ENCODE results near the gene DST.

Gene DST

DNA sequence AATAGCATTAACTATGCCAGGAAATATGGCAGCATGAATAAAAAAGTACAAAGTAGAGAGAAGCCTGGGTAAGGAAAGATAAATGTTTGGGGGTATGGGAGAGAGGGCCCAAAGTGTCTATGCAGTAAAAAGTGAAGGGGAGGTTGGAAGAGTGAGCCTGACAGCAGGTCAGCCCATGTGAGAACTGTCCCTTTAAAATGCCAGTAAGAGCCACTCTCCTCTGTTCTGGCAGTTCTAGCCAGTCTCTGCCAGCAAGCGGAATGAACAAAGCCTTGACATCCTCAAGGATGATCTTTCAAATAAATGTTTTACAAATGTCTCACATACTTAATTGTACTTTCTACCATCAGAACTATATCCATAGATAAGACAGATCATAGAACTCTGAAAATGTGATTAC, 164.5 kb downstream of the DST start:
- DNase-seq = no peak

DNA sequence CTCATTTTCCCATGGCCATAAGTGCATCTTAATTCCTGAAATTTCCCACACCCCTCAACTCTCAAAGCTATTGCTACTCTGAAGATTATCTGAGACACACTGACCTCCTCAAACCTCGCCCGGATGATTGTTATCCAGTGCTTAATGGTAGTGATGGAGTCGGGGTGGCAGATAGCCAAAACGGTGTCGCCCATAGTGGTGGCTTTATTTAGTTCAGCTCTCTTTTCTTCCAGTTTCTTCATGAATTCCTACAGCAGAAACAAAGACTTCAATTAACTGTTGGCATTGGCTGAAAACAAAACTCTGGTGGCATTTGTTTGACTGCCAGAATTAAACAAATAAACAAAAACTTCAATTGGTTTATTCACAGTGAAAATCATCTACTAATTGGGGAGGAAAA, 165.4 kb downstream of the DST start:
- DNase-seq = no peak

DNA sequence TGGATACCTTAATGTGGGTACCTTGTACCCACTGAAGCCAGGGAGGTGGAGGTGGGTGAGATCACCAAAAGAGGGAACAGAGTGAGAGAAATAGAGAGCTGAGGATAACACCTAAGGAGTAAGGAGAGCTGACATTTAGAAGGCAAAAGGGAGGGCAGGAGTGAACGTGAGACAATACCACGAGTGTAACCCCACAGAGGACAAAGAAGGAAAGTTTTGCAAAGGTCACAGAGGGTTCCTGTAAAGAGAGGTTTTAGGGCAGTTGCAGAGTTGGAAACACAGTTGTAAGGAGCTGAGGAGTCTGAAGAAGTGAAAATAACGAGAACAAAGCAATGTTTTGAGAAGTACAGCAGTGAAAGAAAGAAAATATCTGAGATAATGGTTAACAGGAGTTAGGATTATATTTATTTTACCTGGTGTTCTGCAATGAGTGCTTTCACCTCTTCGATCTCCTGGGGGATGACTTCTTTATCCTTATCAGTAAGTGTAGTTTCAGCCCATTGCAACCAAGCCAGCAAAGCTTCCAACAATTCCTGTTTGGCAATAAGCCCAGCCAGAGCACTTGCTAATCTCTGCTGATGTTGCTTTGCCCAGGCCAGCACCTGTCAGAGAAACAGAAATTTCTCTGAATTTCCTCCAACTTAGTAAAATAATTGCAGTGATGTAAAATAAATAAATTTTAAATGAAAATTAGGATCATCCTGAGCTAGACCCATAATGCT, 166.8 kb downstream of the DST start:
- DNase-seq = no peak

DNA sequence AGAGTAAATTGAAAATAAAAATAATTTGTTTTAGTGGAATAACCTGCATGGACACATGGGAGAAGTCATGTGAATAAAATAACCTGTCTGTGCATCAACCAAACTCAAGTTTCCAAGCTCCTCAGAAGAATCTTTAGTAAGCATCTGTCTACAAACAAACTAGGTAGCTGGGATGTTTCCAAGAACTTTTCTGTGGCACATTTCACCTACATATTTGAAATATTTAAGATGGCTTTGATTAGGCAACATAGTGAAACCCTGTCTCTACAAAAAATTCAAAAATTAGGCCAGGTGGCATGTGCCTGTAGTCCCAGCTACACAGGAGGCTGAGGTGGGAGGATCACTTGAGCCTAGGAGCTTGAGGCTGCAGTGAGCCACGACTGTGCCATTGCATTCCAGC, 168.2 kb downstream of the DST start:
- DNase-seq = no peak

DNA sequence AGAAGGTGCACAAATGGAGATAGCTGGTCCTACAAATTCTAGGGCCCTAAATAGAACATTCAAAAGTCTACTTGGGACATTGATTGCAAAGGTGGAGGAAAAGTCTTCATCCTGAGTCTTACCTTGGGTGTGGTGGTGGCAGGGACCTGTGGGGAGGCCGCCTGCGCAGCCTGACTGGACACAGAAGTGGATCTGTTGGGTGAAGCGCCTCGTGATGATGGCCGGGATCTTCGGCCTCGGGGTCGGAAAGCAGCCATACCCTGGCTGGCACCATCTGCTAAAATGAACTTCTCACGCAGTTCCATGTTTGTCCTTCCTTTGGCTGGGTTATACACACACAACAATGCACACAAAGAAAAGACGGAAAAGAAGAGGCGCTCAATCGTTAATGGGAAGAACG, 179.2 kb downstream of the DST start:
- DNase-seq = no peak

DNA sequence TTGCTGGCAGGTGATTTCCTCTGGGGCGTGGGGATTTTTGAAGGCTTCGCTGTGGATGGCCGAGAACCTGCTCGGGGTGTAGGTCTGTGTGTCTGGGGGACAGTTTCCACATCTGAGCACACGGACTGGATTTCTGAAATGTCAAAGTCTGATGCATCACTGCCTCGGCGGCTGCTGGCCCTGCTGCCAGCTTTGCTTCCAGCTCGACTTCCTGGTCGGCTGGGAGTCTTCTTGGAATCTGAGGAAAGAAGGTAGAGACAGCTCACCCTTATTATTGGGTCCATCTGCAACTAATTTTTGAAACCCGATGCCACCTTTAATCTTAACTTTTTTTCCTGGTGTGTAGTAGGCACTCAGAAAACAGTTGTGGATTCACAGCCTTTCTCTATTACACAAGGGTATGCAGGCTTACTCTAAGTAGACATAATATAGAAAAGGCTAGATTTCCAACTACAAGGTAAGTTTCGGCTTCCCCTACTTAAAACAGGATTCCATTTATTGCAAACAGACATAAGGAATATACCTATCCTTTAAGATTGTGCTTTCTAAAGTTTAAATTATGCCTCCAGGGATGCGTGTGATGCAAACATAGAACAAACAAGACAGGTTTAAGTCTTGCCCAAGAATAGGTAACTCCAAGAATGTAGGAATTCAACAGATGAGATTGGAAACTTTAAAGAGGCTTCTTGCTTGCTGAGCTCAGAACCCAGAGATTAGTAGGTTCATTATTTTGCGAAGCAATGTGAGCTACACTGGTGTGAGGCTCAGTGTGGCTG, 183.5 kb downstream of the DST start:
- DNase-seq = no peak

DNA sequence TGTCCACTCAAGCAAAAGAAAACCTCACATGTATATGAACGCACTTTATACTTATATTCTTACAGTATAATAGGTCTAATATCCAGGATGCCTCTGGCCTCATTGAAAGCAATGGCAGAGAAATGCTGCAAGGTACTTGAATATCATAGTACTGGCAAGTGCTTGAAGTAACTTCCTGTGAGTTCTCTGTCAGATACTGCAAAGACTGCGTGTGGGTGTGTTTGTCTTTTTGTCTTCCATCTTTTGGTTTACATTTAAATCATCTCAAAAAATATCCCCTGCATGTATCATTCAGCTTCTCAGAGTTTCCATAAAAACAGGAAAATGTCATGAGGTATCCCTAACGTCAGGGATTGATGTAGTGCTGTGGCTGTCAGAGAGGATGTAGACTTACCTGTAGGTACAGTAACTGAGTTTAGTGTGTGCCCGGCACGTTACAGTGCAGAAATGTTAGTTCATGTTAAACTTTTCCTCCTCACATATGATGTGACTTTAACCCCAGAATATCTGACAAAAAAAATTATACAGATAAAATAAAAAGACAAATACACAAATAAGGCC, 184.3 kb downstream of the DST start:
- no peak for DNase-seq

DNA sequence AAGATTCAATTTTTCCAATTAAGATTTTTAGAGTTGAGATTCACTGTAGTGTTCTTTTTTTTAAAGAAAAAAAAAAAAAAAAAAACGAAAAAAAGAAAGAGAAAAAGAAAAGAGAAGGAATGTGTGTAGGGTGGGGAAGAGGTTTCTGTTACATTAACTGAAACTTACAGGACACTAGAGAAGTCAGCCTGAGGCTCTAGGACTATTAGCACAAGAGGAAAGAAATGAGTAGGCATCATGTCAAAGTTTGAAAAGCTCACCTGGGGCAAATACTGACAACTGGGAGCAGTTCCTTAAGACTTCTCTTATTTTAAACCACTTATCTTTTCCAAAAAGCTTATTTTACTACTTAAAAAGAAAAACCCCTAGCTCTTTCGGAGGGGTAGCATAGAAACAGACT, 185.9 kb downstream of the DST start:
- DNase-seq = no peak

DNA sequence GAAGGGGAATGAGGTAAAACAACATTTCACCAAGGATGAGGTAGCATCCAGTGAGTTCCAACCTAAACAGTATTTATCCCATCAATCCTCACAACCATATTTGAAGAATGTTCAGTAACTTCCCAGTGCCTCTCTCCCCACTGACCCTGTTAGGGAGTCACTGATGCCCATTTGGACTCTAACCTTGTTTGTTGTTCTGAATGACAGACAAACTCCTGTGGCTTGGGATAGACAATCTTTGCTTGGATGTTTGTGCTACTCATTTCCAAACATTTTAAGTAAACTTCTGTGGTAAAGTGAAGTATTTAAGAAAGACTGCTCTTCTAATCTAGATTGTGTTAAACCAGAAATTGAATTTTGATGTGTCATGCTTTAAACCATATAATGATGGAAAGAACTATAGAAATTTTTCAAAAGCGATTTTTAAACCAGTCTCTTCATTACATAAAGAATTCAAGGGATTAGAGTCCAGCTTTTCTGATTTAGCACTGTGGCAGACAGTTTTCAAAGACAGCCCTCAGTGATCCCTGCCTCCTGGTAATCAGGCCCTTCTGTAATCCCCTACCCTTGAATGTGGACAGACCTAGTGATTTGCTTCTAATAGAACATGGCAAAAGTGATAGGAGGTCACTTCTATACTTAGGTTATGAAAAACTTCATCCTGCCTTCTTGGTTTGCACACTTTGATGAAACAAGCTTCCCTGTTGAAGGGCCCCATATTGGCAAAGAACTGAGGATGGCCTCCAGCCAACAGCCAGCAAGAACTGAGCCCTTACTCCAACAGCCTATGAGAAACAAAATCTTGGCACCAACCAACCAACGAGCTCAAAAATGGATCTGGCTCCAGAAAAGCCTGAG, 191.6 kb downstream of the DST start:
- DNase-seq = no peak

DNA sequence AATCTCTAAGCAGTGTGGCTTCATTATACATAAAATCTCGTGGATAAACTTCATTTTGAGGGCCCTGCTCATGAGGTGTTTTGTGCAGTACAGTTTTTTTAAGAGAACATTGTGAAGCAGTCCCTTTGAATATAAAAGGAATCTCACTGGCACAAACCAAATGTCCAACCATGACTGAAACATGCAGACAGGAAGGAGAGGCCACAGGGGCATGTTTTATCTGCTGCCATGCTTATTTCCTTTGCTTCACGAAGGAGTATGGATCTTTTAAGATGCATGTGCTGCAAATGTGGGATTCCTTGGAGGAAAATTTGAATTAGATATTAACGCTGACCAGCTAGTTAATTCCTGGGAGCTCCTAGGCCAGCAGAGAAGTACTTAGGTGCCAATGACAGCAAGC, 192.3 kb downstream of the DST start:
- no peak for DNase-seq

DNA sequence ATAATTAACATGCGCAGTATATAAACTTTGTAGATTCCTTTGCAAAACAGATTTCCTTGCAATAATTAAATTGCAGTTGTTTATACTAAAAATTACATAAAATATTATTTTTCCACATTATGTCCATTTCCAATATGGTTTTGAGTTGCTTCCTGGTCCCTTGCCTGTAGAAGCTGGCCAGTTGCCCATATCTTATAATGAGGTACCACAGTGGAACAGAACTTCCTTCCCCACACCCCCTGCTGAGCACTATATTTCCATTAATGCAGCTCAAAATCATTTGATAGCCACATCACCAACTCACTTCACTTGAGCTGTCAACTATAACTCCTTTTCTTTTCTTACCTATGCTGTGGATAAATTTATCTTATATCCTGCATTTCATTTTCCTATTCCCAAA, 194.6 kb downstream of the DST start:
- DNase-seq = no peak

DNA sequence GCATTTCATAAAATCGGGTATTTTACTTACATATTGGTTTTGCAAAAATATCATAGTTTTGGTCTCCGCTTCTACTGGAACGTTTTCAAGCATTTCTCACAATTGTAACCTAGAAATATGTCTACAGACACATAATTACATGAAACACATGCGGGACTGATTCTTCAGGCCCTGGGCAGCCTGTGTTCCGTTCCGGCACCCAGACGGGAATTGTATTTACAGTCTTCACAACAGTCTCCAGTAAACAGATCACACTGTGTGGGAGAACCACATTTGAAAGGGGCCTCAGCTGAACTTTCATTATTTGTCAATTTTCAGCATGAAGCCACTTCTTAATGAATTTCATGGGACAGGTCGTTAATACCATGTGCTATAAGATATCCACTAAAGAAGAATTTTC, 196.9 kb downstream of the DST start:
- no peak for DNase-seq

DNA sequence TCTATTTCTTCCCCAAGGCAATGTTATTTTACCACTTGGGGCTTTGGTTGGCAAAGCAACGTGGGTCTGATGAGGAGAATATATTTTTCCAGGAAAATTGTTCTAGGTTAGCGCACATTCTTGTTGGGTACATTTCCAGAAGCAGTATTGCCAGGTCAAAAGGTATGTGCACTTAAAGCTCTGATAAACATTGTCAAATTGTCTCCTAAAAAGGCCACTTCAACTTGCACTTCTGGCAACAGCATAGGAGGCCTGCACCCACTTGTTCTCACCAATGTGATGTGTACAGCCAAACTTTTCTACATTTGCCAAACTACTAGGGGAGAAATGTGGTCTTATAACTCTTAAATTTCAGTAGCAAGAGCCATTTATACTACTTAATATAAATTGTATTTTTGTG, 197.8 kb downstream of the DST start:
- DNase-seq = no peak

DNA sequence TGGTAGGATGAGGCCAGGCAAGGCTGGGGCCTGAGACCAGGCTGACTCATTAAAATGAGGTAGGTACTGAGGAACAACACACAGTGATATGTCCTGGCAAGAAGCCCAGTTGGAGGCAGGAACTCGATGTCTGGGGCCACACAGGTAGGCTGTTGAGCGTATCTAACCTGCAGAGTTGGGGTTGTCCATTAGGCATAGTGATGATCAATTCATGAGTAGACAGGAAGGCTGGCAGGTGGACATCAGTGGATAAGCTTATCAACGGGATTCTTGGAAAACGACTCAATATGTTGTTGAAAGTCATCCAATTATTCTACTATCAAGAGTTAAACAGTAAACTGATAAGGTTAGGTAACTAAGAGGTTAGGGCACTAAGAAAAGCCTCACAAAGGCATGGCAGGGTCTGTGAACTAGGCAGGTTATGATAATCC, 202.1 kb downstream of the DST start:
- no peak for DNase-seq

DNA sequence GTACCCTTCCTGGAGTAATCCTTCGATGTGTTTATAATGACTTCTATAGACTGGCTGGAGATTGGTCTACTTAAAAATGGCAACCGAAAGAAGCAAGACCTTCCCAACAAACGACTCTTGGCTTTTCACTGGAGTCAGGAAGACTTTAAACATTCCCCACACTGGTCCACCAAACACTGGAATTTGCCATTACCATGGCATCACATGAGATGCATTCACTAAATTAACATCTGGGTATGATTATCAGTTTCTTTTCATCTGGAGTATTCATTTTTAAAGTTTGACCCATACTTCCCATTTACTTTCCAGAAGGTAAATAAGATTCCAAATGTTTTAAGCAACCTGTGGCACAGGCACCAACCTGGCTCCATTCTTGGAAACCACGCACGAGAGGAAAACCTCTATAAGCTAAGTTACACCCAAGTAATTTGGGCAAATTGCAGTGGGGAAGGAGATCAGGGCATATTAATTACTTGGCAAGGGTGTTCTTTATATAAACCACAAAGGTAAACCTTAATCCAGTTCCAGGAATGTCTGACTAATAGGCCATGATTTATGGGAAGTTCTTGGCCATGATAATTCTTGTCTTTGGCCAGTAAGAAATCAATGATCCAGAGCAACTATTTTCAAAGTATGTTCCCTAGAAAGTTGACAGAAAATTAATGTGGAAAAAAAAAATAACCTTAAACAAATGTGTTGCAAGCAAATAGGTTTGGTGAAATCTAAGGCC, 205.4 kb downstream of the DST start:
- DNase-seq = no peak

DNA sequence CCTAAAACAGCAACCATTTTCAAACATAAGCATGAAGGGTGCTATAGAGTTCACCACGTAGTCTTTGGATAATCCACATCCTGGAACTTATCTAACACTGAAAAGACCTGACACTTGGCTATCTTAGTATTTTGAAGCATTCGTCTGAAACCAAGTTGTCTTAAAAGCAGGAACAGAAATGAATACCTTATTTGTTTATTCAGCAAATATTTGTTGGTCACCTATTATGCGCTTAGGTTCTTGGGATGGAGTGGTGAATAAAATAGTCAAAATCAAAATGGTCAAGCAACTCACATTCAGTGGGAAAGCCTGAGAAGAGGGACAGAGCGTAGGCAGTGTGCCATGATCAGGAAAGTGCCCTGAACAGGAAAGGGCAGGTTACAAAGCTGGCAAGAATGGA, 206.9 kb downstream of the DST start:
- no peak for DNase-seq

DNA sequence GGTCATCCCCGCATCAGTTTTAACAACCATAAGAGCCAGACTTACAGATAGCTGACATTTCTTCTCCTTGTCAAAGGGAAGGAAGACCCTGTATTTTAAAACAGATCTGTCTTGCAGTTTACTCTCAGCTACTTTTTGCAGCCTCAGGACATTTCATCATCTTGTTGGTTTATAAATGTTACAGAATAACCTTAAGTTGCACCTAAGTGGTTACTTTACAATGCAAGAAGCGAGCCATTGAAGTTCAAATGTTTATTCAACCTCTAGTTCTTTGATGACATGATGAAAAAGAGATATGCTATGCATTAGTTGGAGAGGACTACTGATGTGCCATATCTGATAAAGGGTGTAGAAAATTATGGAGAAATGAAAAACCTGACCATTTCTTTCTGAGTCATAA, 207.4 kb downstream of the DST start:
- DNase-seq = no peak

DNA sequence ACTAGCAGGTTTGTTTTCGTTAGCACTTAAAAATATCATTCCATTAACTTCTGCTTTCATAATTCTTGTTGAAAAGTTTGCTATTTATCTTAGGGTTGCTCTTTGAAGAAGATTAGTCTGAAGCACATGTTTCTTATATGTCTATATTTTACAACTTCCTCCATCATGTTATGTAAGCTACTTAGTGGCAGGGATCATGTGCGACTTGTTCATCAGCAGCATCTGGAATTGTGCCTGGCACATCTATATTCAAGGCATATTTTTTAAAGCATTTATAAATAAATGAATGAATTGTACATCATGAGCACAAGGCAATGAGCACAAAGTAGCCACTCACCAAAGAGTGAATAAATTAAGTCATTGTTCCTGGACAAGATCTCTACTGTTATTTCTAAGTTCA, 208.1 kb downstream of the DST start:
- DNase-seq = no peak

DNA sequence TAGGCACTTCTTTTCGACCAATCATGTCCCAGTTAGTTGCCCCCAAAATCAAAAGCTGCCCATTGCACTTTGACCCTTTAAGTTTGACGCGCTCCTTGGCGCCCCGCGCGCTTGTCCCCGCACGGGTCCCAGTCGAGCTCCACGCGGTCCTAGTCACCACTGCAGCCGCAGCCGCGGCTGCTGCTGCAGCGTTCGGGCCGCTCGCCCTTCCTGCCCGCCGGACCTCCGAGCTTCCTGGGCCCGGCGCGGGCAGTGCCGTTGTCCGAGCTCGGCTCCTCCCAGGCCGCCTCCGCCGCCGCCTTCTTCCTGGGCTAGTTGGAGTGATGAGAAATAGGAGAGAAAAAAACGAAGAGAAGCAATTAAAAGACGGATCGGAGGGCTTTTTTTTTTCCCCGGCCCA, 209.6 kb downstream of the DST start:
- no peak for DNase-seq

DNA sequence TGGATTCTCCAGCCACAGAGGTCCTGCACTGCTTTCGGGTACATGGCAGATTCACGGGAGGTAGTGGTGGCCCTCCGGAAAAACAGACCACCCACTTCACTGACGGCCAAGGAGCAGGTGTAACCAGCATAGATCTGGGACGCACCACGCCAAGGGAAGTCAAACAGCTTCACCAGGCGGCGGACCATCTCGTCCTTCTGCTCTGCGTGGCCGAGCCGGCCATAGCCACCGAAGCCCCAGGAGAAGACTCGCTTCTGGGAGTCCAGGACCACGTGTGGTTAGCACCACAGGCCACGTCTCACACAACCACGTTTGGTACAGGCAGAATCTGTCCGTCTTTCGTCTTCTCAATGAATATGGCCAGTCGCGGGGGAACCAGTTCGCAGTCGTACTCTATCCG, 210.5 kb downstream of the DST start:
- no peak for DNase-seq

DNA sequence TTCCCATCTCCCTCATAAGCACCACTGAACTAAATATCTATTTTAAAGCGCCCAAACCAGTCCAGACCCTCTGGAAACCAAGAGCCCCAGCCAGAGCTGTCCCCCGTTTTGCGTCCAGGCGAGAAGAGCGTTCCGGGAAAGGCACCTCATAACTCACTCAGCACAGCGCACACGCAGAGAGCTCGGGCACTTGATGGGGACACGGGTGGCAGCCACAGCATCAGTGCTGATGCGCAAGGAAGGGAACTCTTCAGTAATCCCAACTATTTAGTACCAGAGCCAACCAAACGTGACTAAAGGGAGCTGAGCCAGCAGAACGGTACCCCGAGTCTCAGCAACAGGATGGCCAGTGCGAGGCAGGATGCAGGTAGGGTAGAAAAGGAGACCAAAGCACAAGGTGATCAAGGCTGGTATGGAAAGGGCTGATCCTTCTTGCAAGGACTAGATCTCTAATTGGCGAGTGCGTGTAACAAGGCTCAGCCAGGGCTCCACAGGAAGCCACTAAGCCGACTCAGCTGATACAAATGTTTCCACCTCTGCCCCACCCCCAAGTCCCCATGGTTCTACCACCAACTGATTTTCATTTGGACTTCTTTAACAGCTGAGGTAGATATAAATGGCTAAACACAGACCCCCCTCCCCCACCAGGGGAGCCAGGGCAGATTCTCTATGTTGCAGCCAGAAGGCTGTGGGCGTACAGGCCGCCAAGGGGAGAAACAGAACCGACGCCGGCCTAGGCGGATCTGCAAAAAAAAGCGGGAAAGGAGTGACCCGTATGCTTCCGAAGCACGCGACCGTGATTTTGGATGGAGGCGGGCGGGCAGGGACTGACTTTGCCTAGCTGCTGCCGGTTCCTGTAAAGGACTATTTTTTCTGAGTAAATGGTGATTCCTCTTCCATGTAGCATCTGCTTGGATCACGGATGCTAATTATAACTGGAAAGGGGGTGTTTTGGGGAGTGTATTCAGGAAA, 211.8 kb downstream of the DST start:
- no peak for DNase-seq
